GM18517 (cell line): Measurements from ENCODE around the gene CHML.

Source experiments
- ATAC-seq: cut with Tn5 transposase; IDR thresholded peaks from one replicate; pipeline ENCODE4 v1.9.1; 2021; ENCODE audit warnings: mild to moderate bottlenecking, moderate library complexity; ENCODE audit not compliant: unreplicated experiment

CHML gene

DNA sequence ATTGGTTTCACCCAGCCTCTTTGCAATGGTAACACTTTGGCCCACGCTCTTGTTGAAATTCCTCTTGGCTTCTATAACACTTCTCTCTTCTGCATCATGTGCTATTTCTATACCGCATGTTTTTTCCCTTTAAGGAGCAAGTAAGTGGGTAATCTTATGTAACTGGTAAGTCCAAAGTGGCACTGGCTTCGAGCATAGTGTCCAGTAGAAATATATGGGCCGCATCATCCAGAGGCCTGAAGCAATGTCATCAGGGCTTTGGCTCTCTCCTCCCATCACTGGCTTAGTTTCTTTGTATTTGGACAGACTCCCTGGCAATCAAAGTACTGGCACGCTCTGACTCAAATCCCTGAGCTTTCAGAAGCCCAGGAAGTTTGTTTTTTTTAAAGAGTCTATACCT is 17.5 kb downstream of the CHML start:
- no peak for ATAC-seq

- no peak for ATAC-seq
Measured at GRCh38 chr1:241617426-241617825, 22.7 kb downstream of the CHML start.

DNA sequence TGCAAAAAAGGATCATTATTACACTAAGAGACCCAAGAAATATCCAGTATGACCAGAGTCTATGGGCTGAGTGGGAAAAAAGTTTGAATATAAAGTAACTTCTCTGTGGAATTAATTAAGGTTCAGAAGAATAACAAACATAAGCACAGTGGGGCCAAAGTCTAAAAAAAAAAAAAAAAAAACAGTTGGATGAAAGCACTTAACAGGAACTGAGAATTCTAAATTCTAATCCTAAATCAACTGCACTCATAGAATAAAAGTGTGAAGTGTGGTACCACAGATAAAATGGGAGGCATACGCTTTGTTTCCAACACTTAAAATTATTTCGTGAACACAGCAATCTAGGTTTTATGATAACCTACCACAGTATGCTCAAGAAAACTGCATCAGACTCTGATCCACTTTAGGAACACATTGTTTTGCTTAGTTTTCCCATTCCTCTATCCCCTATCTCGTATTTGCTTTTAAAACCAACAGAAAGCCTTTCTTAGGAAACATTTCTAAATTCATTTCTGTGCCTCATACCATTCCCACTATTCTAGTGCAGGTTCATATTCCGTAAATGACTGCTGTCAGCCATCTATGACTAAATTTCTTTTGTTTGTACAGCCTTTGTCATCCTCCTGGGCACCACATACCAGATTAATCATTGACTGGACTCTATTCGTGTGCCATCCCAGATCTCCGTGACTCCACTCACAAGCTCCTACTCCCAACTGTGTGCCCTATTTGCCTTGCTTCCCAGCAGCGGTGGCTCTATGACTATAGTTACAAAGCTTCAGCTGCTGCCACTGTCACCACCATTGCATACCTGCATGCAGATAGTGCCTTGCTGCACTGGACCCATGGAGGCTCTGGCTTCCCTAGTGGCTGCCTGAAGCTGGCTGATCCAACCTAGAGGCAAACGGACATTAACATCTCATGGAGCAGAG is 24.9 kb downstream of the CHML start:
- no peak for ATAC-seq

GRCh38 chr1:241614572-241614971 is 25.6 kb downstream of the CHML start:
- ATAC-seq, result no peak

DNA sequence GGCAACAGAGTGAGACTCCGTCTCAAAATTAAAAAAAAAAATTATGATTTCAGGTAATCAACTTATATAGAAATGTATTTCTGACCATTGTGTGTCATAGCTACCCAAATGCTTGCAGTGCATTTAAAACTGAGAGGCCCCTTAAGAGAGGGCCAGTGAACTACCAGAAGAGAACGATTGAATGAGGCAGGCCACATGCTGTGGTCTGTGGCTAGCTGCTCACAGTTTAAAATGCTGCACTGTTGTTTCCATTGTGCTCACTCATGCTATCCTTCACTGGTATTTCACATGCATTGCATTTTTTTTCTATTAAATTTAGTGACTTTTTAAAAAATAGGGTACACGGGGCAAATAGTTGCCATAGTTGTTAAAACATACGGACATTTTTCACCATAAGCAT is 26.0 kb downstream of the CHML start:
- no peak for ATAC-seq

GRCh38 chr1:241612533-241613477 is 27.4 kb downstream of the CHML start:
- no peak for ATAC-seq

- no peak for ATAC-seq
Measured at GRCh38 chr1:241611736-241612135, 28.4 kb downstream of the CHML start.

DNA sequence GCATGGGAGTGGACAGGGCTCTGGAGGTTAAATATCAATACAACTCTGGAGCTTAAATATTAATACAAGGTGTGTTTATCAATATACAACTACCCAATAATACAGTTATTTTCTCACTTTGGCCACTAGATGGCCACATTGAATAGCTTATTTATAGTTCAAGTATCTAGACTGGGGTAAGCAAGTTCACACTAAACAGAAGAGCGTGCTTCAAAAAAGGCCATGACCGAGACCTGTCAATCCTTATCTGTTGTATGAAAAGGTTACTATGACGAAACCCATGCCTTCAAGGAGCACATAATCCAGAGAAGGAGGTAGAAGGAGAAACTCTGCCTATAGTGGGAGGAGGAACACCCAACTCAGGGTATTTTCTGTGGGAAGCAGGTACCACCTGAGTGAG is 29.1 kb downstream of the CHML start:
- peak; percentile 96 for ATAC-seq

DNA sequence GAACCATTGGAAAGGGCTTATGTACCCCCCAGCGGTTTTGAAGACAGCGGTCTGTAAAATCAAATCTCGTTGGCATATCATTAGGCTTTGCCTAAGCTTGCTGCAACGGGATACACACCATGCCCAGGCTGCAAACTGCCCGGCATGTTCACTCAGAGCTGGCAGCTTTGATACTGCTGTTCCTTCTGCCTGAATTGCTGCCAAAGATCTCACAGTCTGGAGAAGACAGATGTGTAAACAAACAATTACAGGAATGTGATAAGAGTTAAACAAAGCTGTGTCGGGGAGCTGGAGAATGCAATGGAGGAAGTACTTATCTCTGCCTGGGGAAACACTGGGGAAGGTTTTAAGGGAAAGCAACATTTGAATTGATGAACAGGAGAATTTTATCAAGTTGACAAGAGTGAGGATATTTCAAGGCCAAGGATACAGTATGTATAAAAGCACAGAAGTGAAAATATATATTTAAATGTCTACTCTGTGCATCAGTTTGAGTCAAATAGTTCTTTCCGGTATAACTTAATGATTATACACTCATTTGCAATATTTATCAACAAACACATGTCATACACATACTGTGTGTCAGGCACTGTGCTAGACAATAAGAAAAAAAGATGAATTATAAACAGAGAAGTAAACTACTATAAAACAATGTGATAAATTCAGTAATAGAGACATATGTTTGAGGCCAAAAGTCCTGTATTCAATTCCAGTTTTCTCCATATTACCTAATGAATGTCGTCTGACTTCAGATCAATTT is 29.9 kb downstream of the CHML start:
- ATAC-seq, result no peak

DNA sequence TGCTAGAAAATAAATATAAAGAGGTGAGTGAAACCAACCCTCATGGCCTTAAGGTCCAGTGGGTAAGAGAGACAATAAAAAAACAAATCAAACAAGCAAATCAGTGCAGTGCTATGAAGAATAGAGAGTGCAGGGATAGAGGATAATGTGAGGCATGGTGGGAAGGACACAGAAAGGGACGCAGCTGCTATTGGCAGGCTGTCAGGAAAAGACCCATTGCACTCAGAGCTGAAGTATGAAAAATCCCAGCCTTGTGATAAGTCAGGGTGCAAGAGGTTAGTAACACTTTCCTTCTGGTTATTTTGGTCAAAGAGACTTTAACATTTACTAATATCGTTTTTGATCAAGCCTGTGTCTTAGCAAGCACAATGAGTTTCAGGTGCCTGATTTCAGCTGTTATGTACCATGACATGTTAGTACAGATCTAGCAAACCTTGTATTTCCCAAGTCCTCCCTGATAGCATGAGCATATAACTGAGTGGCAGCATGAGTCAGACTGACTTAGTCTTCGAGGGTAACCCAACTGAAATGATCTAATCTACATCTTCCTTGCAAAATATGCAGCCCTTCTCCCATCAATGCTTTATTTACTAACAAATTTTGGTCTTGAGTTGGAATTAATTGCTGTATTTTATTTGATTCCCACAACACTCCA is 31.7 kb downstream of the CHML start:
- ATAC-seq, result no peak

DNA sequence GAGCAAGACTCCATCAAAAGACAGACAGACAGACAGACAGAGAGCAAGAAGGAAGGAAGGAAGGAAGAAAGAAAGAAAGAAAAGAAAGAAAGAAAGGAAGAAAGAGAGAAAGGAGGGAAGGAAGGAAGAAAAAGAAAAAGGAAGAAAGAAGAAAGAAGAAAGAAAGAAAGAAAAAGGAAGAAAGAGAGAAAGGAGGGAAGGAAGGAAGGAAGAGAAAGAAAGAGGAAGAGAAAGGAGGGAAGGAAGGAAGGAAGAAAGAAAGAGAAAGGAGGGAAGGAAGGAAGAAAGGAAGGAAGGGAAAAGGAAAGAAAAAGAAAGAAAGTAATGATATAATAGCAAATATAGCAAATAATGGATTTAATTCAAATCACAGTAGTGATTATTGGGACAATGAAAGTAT is 32.7 kb downstream of the CHML start:
- ATAC-seq, result no peak

- no peak for ATAC-seq
Measured at GRCh38 chr1:241606544-241606943, 33.6 kb downstream of the CHML start.

- no peak for ATAC-seq
Measured at GRCh38 chr1:241605146-241605805, 34.9 kb downstream of the CHML start.

DNA sequence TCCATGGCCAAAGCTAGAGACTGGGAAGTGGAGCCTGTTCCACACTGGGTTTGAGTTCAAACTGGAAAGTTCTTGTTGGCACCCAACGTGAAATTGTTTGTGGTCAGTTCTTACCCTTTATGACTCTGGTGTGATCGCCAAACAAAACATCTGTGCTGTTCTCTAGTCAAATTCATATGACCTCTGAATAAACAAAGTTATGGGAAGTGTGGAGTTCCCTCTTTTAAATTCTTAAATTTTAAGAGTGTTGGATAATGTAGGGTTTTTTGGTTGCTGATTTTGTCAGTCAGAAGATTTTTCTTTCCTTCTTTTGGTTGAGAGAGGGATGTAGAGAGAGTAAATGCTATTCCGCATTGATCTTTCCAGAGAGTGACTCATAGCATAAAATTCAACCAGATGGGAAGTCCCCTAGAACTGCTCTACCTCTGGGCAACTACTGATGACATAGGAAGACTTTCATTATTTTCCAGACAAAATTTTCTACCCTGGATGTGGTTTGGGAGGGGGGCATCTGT is 36.4 kb downstream of the CHML start:
- ATAC-seq, result no peak

- peak; percentile 93 for ATAC-seq
Measured at GRCh38 chr1:241600496-241600901, 39.7 kb downstream of the CHML start.

DNA sequence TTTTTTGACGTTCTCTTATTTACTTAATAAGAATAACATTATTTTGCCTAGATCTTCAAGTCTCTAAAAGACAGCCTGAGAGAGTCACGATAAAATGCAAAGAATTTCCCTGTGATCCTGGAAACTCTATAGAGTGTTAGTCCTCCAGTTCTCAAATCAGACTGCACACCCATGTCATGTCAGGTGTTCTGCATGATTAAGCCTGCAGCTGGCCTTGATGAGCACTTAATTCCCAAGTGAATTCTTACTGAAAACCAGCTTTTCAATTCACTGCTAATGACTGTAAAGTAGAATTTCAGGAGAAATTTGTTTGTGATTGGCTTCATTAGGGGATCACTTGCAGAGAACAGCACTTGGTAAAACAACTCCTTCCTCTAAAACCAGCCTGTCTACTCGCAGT is 41.9 kb downstream of the CHML start:
- peak; percentile 47 for ATAC-seq

- ATAC-seq, result no peak
Measured at GRCh38 chr1:241596633-241597032, 43.5 kb downstream of the CHML start.

DNA sequence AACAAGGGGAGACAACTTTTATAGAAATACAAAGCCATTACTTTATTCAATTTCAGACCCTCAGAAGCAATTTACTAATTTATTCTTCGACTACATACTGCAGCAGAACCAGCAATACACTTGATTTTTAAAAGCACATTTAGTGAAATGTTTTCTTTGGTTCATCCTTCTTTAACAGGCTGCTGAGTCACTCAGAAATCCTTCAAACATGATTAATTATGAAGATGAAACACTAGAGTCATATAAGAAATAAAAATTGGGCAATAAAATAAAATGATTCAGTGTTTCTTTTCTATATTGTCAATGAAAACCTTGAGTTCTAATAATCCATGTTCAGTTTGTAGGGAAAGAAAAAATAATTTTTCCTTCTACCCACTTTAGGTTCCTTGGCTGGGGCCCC is 47.0 kb downstream of the CHML start:
- no peak for ATAC-seq

GRCh38 chr1:241592273-241592958 is 47.8 kb downstream of the CHML start:
- ATAC-seq, result peak; percentile 65
